ENCODE results near the gene CPNE8. TPM values are rescaled to one million over a fixed set of nuclear protein-coding genes. Genes with fewer than 3 reads are reported as not detected.
A peak's percentile ranks its signal among the peaks of the same experiment; 100 is the strongest.

Gene CPNE8
- polyA plus RNA-seq, 1 donor, result 13.5 TPM

GRCh38 chr12:38697289-38697688 is 208.1 kb downstream of the CPNE8 start:
- peaks cover 3% of the 10 kb centered on the region for H3K9me3 ChIP-seq (ENCODE audit: control insufficient read depth, low read depth, low read length)
- H3K27me3 ChIP-seq (ENCODE audit: control insufficient read depth, insufficient read depth, low read length), result no peaks in the 10 kb centered on the region
- H3K4me3 ChIP-seq (ENCODE audit: low read length), result no peak overlapping the region
- no peaks in the 10 kb centered on the region for H3K36me3 ChIP-seq (ENCODE audit: control insufficient read depth, insufficient read depth, low read length)
- H3K4me1 ChIP-seq (ENCODE audit: control insufficient read depth, insufficient read depth, low read length), result no peaks in the 10 kb centered on the region
- no peak overlapping the region for H3K27ac ChIP-seq (ENCODE audit: low read length)
- no peak for DNase-seq
- no CpG with 5 or more reads among the region's 1 CpG for WGBS (ENCODE audit: insufficient coverage, low lambda C conversion rate)

DNA sequence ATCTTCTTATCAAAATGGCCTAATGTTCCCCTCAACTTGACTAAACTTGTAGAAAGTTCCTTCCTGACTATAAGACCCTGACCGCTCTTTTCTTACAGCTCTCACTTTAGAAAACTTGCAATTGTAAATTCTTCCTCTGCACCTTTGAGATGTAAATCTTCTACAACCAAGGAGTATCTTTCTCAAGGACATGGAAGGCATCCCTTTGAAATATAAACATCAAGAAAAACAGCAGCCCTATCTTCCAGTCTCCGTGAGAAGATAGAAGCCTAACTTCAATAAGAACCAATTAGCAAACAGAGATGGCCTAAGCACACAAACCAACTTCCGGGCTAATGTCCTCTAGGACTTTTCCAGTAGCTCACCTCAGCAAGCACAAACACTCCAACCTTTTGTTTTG is 210.3 kb downstream of the CPNE8 start:
- no peak overlapping the region for H3K27ac ChIP-seq (ENCODE audit: low read length)
- no peak for DNase-seq
- H3K4me3 ChIP-seq (ENCODE audit: low read length), result no peak overlapping the region
- no peaks in the 10 kb centered on the region for H3K4me1 ChIP-seq (ENCODE audit: control insufficient read depth, insufficient read depth, low read length)
- H3K36me3 ChIP-seq (ENCODE audit: control insufficient read depth, insufficient read depth, low read length), result no peaks in the 10 kb centered on the region
- no peaks in the 10 kb centered on the region for H3K27me3 ChIP-seq (ENCODE audit: control insufficient read depth, insufficient read depth, low read length)
- WGBS (ENCODE audit: insufficient coverage, low lambda C conversion rate), result 100% methylated on average over 1 of the region's 3 CpGs
- peaks cover 3% of the 10 kb centered on the region for H3K9me3 ChIP-seq (ENCODE audit: control insufficient read depth, low read depth, low read length)

GRCh38 chr12:38691164-38691563 is 214.2 kb downstream of the CPNE8 start:
- no peaks in the 10 kb centered on the region for H3K36me3 ChIP-seq (ENCODE audit: control insufficient read depth, insufficient read depth, low read length)
- DNase-seq, result no peak
- no peak overlapping the region for H3K4me3 ChIP-seq (ENCODE audit: low read length)
- H3K4me1 ChIP-seq (ENCODE audit: control insufficient read depth, insufficient read depth, low read length), result no peaks in the 10 kb centered on the region
- no peaks in the 10 kb centered on the region for H3K9me3 ChIP-seq (ENCODE audit: control insufficient read depth, low read depth, low read length)
- WGBS (ENCODE audit: insufficient coverage, low lambda C conversion rate), result no CpG with 5 or more reads among the region's 2 CpGs
- H3K27ac ChIP-seq (ENCODE audit: low read length), result no peak overlapping the region
- no peaks in the 10 kb centered on the region for H3K27me3 ChIP-seq (ENCODE audit: control insufficient read depth, insufficient read depth, low read length)

DNA sequence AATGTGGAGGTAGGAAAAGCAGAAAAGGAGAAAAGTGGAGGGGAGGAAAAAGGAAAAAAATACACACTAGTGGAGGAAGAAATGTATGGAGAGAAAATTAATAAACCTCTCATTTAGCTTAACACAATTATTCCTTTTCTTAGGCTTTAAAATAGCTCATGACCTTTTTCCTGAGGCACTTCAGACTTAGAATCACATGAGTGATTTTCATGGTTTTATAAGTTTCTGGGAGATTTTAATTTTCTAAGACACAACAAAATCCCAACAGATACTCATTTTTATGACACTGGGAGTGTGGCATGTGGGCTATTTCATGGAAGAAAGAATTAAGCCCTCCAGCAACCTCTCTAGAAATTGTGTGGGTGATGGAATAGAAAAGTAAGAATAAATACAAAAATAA is 214.7 kb downstream of the CPNE8 start:
- Histone ChIP-seq H3K9me3 (ENCODE audit: control insufficient read depth, low read depth, low read length) (no peaks in the 10 kb centered on the region), H3K27me3 (ENCODE audit: control insufficient read depth, insufficient read depth, low read length) (no peaks in the 10 kb centered on the region), H3K27ac (ENCODE audit: low read length) (no peak overlapping the region), H3K36me3 (ENCODE audit: control insufficient read depth, insufficient read depth, low read length) (no peaks in the 10 kb centered on the region), H3K4me3 (ENCODE audit: low read length) (no peak overlapping the region), H3K4me1 (ENCODE audit: control insufficient read depth, insufficient read depth, low read length) (no peaks in the 10 kb centered on the region)
- DNase-seq, result no peak

DNA sequence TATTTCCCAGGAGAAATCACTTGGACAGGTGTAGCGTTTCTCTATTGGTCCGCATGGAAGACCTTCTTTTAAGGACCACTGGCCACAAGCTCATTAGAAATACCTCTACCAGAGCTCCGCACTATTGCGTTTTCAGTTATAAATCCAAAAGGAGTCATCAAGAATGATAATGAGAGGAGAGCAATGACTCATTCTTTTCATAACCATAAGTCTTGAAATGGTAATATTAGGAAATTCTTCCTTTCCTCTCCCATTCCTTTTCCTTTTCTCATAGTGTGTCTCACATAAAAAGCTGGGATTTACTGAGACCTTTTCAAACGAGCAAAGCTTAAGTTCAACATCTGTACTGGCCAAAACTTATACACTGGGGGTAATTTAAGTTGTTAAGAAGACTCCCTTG is 215.7 kb downstream of the CPNE8 start:
- no peaks in the 10 kb centered on the region for H3K27me3 ChIP-seq (ENCODE audit: control insufficient read depth, insufficient read depth, low read length)
- no peak overlapping the region for H3K27ac ChIP-seq (ENCODE audit: low read length)
- H3K36me3 ChIP-seq (ENCODE audit: control insufficient read depth, insufficient read depth, low read length), result no peaks in the 10 kb centered on the region
- no peak overlapping the region for H3K4me3 ChIP-seq (ENCODE audit: low read length)
- H3K4me1 ChIP-seq (ENCODE audit: control insufficient read depth, insufficient read depth, low read length), result no peaks in the 10 kb centered on the region
- H3K9me3 ChIP-seq (ENCODE audit: control insufficient read depth, low read depth, low read length), result no peaks in the 10 kb centered on the region
- DNase-seq, result no peak
- 80% methylated on average over 1 of the region's 5 CpGs for WGBS (ENCODE audit: insufficient coverage, low lambda C conversion rate)

GRCh38 chr12:38689195-38689594 is 216.2 kb downstream of the CPNE8 start:
- no peak overlapping the region for H3K4me3 ChIP-seq (ENCODE audit: low read length)
- WGBS (ENCODE audit: insufficient coverage, low lambda C conversion rate), result no CpG with 5 or more reads among the region's 1 CpG
- no peaks in the 10 kb centered on the region for H3K9me3 ChIP-seq (ENCODE audit: control insufficient read depth, low read depth, low read length)
- no peaks in the 10 kb centered on the region for H3K4me1 ChIP-seq (ENCODE audit: control insufficient read depth, insufficient read depth, low read length)
- no peak for DNase-seq
- H3K27ac ChIP-seq (ENCODE audit: low read length), result no peak overlapping the region
- H3K27me3 ChIP-seq (ENCODE audit: control insufficient read depth, insufficient read depth, low read length), result no peaks in the 10 kb centered on the region
- no peaks in the 10 kb centered on the region for H3K36me3 ChIP-seq (ENCODE audit: control insufficient read depth, insufficient read depth, low read length)

DNA sequence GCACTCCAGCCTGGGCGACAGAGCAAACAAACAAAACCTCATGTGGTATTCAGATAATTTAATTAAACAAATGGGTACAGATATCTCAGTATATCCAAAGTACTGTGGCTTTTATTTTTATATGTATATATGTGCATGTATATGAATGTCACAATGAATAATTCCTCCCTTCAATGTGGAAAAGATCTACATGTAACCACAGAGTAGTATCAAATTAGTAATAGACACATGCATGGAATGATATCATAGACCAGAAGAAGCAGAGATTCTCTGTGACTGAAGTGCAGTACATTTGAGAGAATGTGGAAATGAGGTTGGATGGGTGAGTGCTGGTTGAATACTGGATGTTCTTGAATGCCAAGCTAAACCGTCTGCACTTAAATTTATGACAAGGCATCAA is 222.9 kb downstream of the CPNE8 start:
- H3K4me1 ChIP-seq (ENCODE audit: control insufficient read depth, insufficient read depth, low read length), result no peaks in the 10 kb centered on the region
- WGBS (ENCODE audit: insufficient coverage, low lambda C conversion rate), result no CpG with 5 or more reads among the region's 2 CpGs
- no peaks in the 10 kb centered on the region for H3K36me3 ChIP-seq (ENCODE audit: control insufficient read depth, insufficient read depth, low read length)
- no peaks in the 10 kb centered on the region for H3K9me3 ChIP-seq (ENCODE audit: control insufficient read depth, low read depth, low read length)
- no peaks in the 10 kb centered on the region for H3K27me3 ChIP-seq (ENCODE audit: control insufficient read depth, insufficient read depth, low read length)
- no peak overlapping the region for H3K4me3 ChIP-seq (ENCODE audit: low read length)
- DNase-seq, result no peak
- no peak overlapping the region for H3K27ac ChIP-seq (ENCODE audit: low read length)

DNA sequence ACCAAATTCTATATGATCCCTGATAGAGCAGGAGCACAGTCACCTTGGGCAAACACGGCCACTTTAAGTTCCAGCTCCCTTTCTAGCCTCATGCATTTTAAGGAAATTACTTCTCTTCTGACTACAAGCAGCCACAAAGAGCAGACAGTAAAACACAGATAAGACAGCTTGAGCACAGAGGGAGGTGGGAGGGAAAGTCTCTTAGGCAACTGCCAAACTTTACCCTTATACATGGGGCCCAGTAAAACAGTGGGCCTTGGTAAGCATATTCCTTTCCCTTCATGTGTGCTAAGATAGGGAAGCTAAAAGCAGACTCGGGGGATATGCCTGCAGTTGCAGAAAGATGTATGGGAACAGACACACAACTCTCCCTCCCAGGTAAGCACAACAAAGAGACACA is 235.9 kb downstream of the CPNE8 start:
- no peaks in the 10 kb centered on the region for H3K4me1 ChIP-seq (ENCODE audit: control insufficient read depth, insufficient read depth, low read length)
- no peaks in the 10 kb centered on the region for H3K27me3 ChIP-seq (ENCODE audit: control insufficient read depth, insufficient read depth, low read length)
- H3K4me3 ChIP-seq (ENCODE audit: low read length), result no peak overlapping the region
- no peaks in the 10 kb centered on the region for H3K36me3 ChIP-seq (ENCODE audit: control insufficient read depth, insufficient read depth, low read length)
- DNase-seq, result peak; percentile 23 to 69
- 0% methylated on average over 1 of the region's 2 CpGs for WGBS (ENCODE audit: insufficient coverage, low lambda C conversion rate)
- H3K27ac ChIP-seq (ENCODE audit: low read length), result no peak overlapping the region
- no peaks in the 10 kb centered on the region for H3K9me3 ChIP-seq (ENCODE audit: control insufficient read depth, low read depth, low read length)

- Histone ChIP-seq H3K36me3 (ENCODE audit: control insufficient read depth, insufficient read depth, low read length) (no peaks in the 10 kb centered on the region), H3K9me3 (ENCODE audit: control insufficient read depth, low read depth, low read length) (no peaks in the 10 kb centered on the region), H3K4me3 (ENCODE audit: low read length) (no peak overlapping the region), H3K27me3 (ENCODE audit: control insufficient read depth, insufficient read depth, low read length) (no peaks in the 10 kb centered on the region), H3K4me1 (ENCODE audit: control insufficient read depth, insufficient read depth, low read length) (no peaks in the 10 kb centered on the region), H3K27ac (ENCODE audit: low read length) (no peak overlapping the region)
- 75% methylated on average over 1 of the region's 1 CpG for WGBS (ENCODE audit: insufficient coverage, low lambda C conversion rate)
- DNase-seq, result no peak
Measured at GRCh38 chr12:38669081-38669480, 236.3 kb downstream of the CPNE8 start.

GRCh38 chr12:38666425-38666824 is 239.0 kb downstream of the CPNE8 start:
- no peak for DNase-seq
- Histone ChIP-seq H3K4me3 (ENCODE audit: low read length) (no peak overlapping the region), H3K36me3 (ENCODE audit: control insufficient read depth, insufficient read depth, low read length) (no peaks in the 10 kb centered on the region), H3K9me3 (ENCODE audit: control insufficient read depth, low read depth, low read length) (peaks cover 5% of the 10 kb centered on the region), H3K27ac (ENCODE audit: low read length) (no peak overlapping the region), H3K4me1 (ENCODE audit: control insufficient read depth, insufficient read depth, low read length) (no peaks in the 10 kb centered on the region), H3K27me3 (ENCODE audit: control insufficient read depth, insufficient read depth, low read length) (no peaks in the 10 kb centered on the region)
- 97% methylated on average over 6 of the region's 6 CpGs for WGBS (ENCODE audit: insufficient coverage, low lambda C conversion rate)

- Histone ChIP-seq H3K4me1 (ENCODE audit: control insufficient read depth, insufficient read depth, low read length) (no peaks in the 10 kb centered on the region), H3K36me3 (ENCODE audit: control insufficient read depth, insufficient read depth, low read length) (no peaks in the 10 kb centered on the region), H3K9me3 (ENCODE audit: control insufficient read depth, low read depth, low read length) (peaks cover 5% of the 10 kb centered on the region), H3K4me3 (ENCODE audit: low read length) (no peak overlapping the region), H3K27me3 (ENCODE audit: control insufficient read depth, insufficient read depth, low read length) (no peaks in the 10 kb centered on the region), H3K27ac (ENCODE audit: low read length) (no peak overlapping the region)
- peak; percentile 13 to 18 for DNase-seq
Measured at GRCh38 chr12:38664661-38665269, 240.6 kb downstream of the CPNE8 start.

Data from large intestine (tissue), 3 donors.